ENCODE data around the gene ADGRE2.

- TF ChIP-seq CTCF (IDR thresholded peaks at IDR 0.05; ENCODE audit: low read depth, low read length, poor library complexity, severe bottlenecking) (no peak), EZH2phosphoT487 (IDR thresholded peaks at IDR 0.05; ENCODE audit: borderline replicate concordance, low read length) (no peak)
These were observed 26.4 kb upstream of the ADGRE2 start for GRCh38 chr19:14804765-14805164.

Measured in DOHH2 (cell line).